Common myeloid progenitor, CD34-positive (primary cell): Measurements from ENCODE around the gene CD1E. TPM values are rescaled to one million over a fixed set of nuclear protein-coding genes. Genes with fewer than 3 reads are reported as not detected.

Experiments
- CTCF ChIA-PET: fragments of 350-600 bp; sonication (Branson Sonifier 250); formaldehyde crosslinking; loops from one replicate; lab custom pipeline; 2021; ENCODE audit warnings: antibody characterized with exemption; lab: Charles Lee
- POLR2A ChIA-PET: fragments of 350-600 bp; sonication (Branson Sonifier 250); formaldehyde crosslinking; loops from one replicate; lab custom pipeline; 2021; ENCODE audit warnings: antibody characterized with exemption; lab: Charles Lee
- DNase-seq, 3 donors: peaks; one replicate each; pipeline versions ENCODE4 v3.0.0 to v3.0.0-alpha.2; 2013
- H3K27ac ChIP-seq, 2 experiments: 1 replicate in 1 of 2; 2 replicates in 1 of 2; pipeline ENCODE4 v1.7.0; 2013; ENCODE audit warnings: inconsistent platforms in 2 of 2, low read length in 2 of 2, mild to moderate bottlenecking in 2 of 2, low read depth in 1 of 2, moderate library complexity in 1 of 2; ENCODE audit not compliant: severe bottlenecking in 2 of 2, insufficient read depth in 1 of 2, poor library complexity in 1 of 2
- H3K27me3 ChIP-seq, 5 experiments: replicated peaks in 2 of 5; 1 replicate in 3 of 5; 2 replicates in 2 of 5; pipeline versions ENCODE4 v1.6.1 to v1.7.0; 2013; ENCODE audit warnings: low read length in 4 of 5, mild to moderate bottlenecking in 2 of 5, moderate library complexity in 2 of 5, inconsistent platforms in 1 of 5; ENCODE audit not compliant: insufficient read depth in 5 of 5, control insufficient read depth in 4 of 5
- H3K36me3 ChIP-seq, 4 experiments: 1 replicate in 2 of 4; 2 replicates in 2 of 4; pipeline versions ENCODE4 v1.6.1 to v1.7.0; 2013; ENCODE audit warnings: low read length in 3 of 4, control low read depth in 1 of 4, mild to moderate bottlenecking in 1 of 4; ENCODE audit not compliant: control insufficient read depth in 4 of 4, insufficient read depth in 4 of 4
- H3K4me1 ChIP-seq, 4 experiments: 1 replicate in 3 of 4; 2 replicates in 1 of 4; pipeline versions ENCODE4 v1.6.1 to v1.7.1; 2013; ENCODE audit warnings: low read length in 3 of 4, mild to moderate bottlenecking in 3 of 4, control low read depth in 1 of 4, inconsistent platforms in 1 of 4, moderate library complexity in 1 of 4; ENCODE audit not compliant: control insufficient read depth in 4 of 4, insufficient read depth in 4 of 4; ENCODE audit errors: control extremely low read depth in 1 of 4
- H3K4me3 ChIP-seq, 7 experiments: 1 replicate in 4 of 7; 2 replicates in 3 of 7; pipeline versions ENCODE4 v1.5.1 to v1.7.0; 2013; ENCODE audit warnings: mild to moderate bottlenecking in 7 of 7, low read length in 6 of 7, moderate library complexity in 6 of 7, inconsistent platforms in 2 of 7, low read depth in 2 of 7, control low read depth in 1 of 7; ENCODE audit not compliant: insufficient read depth in 4 of 7, control insufficient read depth in 1 of 7; ENCODE audit errors: extremely low read depth in 1 of 7
- H3K9me3 ChIP-seq, 5 experiments: 1 replicate in 4 of 5; 2 replicates in 1 of 5; pipeline versions ENCODE4 v1.6.1 to v1.7.1; 2013; ENCODE audit warnings: low read length in 4 of 5, mild to moderate bottlenecking in 2 of 5, inconsistent platforms in 1 of 5, low read depth in 1 of 5, moderate library complexity in 1 of 5; ENCODE audit not compliant: control insufficient read depth in 4 of 5, insufficient read depth in 2 of 5; ENCODE audit errors: control extremely low read depth in 1 of 5
- WGBS: methylation state at CpG from one replicate; pipeline ENCODE4 v1.1.5; 2013; ENCODE audit not compliant: insufficient coverage; 5-methylcytosine and 5-hydroxymethylcytosine counted together
- polyA plus RNA-seq: library from polyadenylated mRNA; unstranded; fragments of 120-200 nt; gene quantifications from one replicate; pipeline ENCODE4 v1.2.1, GENCODE V29; 2013

Gene CD1E
- 0.04 TPM for polyA plus RNA-seq

DNA sequence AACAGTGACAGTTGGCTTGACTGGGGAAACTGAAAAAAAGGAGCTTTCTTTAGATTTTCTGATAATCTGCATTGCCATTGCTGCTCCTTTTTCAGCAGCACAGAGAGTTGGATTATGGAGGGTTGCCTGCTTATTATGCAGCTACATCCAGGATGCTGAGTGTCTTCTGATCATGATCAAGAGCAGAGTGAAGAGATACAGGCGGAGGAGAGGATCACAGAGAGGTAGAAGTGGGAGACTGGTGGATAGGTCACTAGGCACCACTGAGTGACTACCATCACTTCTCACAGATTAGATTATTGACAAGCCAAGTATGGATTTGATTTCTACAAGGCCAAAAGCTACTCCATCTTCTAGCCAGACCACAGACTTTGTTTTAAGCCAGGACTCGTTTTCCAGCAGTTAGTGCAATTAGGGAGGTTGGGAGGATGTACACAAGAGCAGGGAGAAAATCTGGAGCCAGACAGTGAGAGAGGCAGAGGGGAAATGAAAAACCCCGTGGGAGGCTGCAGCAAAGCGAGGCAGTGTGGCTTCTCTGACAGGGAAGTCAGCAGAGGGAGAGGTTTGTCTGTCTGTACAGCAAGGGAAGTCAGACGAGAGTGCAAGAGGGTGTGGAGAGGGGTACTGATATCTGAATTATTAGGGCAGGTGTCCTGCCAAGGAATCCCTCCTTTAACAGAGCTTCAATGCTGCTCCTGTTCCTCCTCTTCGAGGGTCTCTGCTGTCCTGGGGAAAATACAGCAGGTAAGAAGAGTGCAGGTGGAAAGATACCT lies at the start of gene CD1E:
TSS of gene CD1E (plus strand) at position 592 of the 773 bp plus-strand sequence. CDS start at position 687, 95 bp downstream.
- H3K4me3 ChIP-seq: no peak within 1 kb of the TSS
- H3K27ac ChIP-seq: no peak within 1 kb of the TSS
- no peaks in the 10 kb centered on the region for H3K36me3 ChIP-seq
- WGBS: 58% methylated on average over 4 of the region's 6 CpGs
- no peaks in the 10 kb centered on the region for H3K9me3 ChIP-seq
- H3K4me1 ChIP-seq: peaks cover 0 to 6% (median 1%) of the 10 kb centered on the region in 4 experiments
- ChIA-PET POLR2A (no interaction called here), CTCF (interaction anchor here (0.8 to 0.9 kb wide), 2 partner anchors 19 to 23 kb away, joined by 3 read pairs; no protein-coding TSS in a partner anchor)
- peaks cover 0 to 8% (median 0%) of the 10 kb centered on the region in 5 experiments for H3K27me3 ChIP-seq
- no peak for DNase-seq

DNA sequence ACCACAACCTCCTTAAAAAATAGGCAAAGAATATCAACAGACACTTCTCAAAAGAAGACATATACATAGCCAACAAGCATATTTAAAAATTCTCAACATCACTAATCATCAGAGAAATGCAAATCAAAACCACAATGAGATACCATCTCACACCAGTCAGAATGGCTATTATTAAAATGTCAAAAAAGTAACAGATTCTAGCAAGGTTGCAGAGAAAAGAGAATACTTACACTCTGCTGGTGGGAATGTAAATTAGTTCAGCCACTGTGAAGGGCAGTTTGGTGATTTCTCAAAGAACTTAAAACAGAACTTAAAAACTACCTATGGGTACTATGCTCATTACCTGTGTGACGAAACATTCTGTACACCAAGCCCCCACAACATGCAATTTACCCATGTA lies 43.1 kb upstream of the CD1E start:
- WGBS: no CpG with 5 or more reads among the region's 1 CpG
- Histone ChIP-seq H3K4me3 (no peak overlapping the region), H3K27ac (no peak overlapping the region), H3K4me1 (no peaks in the 10 kb centered on the region), H3K27me3 (no peaks in the 10 kb centered on the region), H3K36me3 (no peaks in the 10 kb centered on the region), H3K9me3 (peaks cover 0 to 5% (median 0%) of the 10 kb centered on the region in 5 experiments)
- DNase-seq: no peak
- POLR2A ChIA-PET: no interaction called here
- CTCF ChIA-PET: interaction anchor here (0.7 kb wide), 1 partner anchor 16 kb away, joined by 3 read pairs; no protein-coding TSS in a partner anchor

DNA sequence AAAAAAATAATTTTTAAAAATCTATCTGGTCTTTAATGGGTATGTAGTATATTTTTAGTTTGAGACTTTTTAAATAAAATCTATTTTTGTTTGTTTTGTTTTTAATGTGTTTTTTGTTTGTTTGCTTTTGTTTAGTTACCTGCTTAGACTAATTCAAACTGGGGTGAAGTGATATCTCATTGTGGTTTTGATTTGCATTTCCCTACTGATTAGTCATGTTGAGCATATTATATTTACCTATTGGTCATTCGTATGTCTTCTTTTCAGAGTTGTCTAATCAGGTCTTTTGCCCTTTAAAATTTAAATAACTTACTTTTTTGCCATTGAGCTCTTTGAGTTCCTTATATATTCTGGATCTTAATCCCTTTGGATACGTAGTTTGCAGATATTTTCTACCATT lies 42.6 kb upstream of the CD1E start:
- no CpG with 5 or more reads among the region's 2 CpGs for WGBS
- H3K27ac ChIP-seq: no peak overlapping the region

DNA sequence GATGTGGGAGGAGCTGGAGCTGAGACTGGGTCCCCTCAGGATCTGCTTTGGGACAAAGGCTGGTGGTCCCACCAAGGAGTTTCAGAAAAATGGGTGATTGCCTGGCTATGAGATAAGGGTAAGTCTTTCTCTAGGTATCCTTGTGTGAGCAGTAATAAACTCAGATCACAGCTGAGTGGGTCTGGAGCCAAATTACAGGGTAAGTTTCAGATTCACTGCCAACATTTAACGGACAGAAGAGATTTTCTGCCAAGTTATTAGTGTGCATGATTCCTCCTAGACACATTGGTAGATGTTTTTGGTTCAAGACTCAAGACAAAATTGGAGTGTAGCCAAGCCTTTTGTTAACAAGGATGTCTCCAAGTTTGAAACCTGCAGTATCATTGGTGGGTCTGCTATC lies 29.8 kb upstream of the CD1E start:
- DNase-seq: no peak
- Histone ChIP-seq H3K27me3 (peaks cover 0 to 3% (median 0%) of the 10 kb centered on the region in 5 experiments), H3K36me3 (no peaks in the 10 kb centered on the region), H3K4me3 (no peak overlapping the region), H3K27ac (no peak overlapping the region), H3K9me3 (peaks cover 0 to 4% (median 3%) of the 10 kb centered on the region in 5 experiments), H3K4me1 (no peaks in the 10 kb centered on the region)
- 91% methylated on average over 1 of the region's 1 CpG for WGBS
- ChIA-PET CTCF (interaction anchor here (1.8 kb wide), 1 partner anchor 120 kb away, joined by 8 read pairs; no protein-coding TSS in a partner anchor), POLR2A (no interaction called here)

More for the DNA sequence above, 42.6 kb upstream of the CD1E start:
- no peaks in the 10 kb centered on the region for H3K27me3 ChIP-seq
- H3K36me3 ChIP-seq: no peaks in the 10 kb centered on the region
- POLR2A ChIA-PET: no interaction called here
- CTCF ChIA-PET: interaction anchor here (0.7 kb wide), 1 partner anchor 15 kb away, joined by 3 read pairs; no protein-coding TSS in a partner anchor
- DNase-seq: no peak
- H3K4me3 ChIP-seq: no peak overlapping the region
- H3K4me1 ChIP-seq: no peaks in the 10 kb centered on the region
- peaks cover 0 to 6% (median 0%) of the 10 kb centered on the region in 5 experiments for H3K9me3 ChIP-seq

DNA sequence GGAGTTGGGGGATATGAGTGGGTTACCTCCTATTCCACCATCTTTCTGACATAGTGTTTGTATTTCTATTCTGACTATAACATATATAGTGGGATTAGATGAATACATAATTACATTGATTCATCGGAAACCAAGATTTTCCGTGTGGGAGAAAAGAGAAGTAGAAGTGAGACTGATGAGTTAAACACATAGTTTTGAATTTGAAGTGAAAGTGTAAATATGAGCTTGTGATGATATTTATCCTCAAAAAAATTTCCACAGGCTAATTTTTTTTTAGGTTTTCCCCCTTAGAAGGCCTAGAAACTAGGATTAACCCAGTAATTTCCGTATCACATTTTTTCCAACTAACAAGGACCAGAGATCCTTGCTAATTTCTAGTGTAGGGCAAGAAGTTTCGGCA lies 29.3 kb upstream of the CD1E start:
- Histone ChIP-seq H3K36me3 (no peaks in the 10 kb centered on the region), H3K4me1 (no peaks in the 10 kb centered on the region), H3K4me3 (no peak overlapping the region), H3K27ac (no peak overlapping the region), H3K9me3 (peaks cover 0 to 4% (median 3%) of the 10 kb centered on the region in 5 experiments), H3K27me3 (peaks cover 0 to 3% (median 0%) of the 10 kb centered on the region in 5 experiments)
- POLR2A ChIA-PET: no interaction called here
- 100% methylated on average over 1 of the region's 4 CpGs for WGBS
- CTCF ChIA-PET: interaction anchor here (1.1 to 1.8 kb wide), 2 partner anchors 24 to 120 kb away, joined by 3 to 8 read pairs; no protein-coding TSS in a partner anchor
- no peak for DNase-seq

DNA sequence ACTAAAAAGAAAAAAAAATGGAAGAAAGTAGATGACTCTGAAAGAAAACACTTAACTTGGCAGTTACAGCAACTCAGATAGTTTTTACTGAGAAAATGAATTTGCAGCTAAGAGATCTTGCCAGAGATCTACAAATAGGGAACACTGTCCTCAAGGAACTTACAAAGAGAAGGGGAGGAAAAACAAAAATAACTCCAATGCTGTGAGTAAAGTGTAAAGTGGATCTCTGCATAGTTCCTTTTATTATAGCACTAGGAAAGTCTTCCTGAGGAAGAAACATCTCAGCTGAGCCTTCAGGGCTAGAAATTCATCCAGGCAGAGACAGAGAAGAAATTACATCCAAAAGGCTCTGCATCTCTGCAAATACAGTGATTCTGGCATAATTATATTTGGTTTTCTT lies 26.2 kb upstream of the CD1E start:
- ChIA-PET CTCF (no interaction called here), POLR2A (no interaction called here)
- peaks cover 0 to 4% (median 3%) of the 10 kb centered on the region in 5 experiments for H3K9me3 ChIP-seq
- no peak for DNase-seq
- no peaks in the 10 kb centered on the region for H3K4me1 ChIP-seq
- no peaks in the 10 kb centered on the region for H3K36me3 ChIP-seq
- H3K27ac ChIP-seq: no peak overlapping the region
- peaks cover 0 to 11% (median 6%) of the 10 kb centered on the region in 5 experiments for H3K27me3 ChIP-seq
- no peak overlapping the region for H3K4me3 ChIP-seq

DNA sequence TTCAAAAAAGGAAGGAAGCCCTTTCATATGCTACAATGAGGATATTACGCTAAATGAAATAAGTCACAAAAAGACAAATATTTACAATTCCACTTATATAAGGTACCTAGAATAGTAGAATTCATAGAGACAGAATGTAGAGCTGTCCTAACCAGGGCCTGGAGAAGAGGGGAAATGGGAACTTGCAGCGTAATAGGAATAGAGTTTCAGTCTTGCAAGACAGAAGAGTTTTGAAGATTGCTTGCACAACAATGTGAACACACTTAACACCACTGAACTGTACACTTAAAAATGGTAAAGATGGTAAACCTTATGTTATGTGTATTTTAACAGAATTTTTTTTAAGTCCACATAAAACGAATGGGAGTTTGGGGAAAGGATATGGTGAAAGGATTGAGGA lies 25.3 kb upstream of the CD1E start:
- DNase-seq: no peak
- peaks cover 0 to 1% (median 0%) of the 10 kb centered on the region in 5 experiments for H3K9me3 ChIP-seq
- H3K4me1 ChIP-seq: no peaks in the 10 kb centered on the region
- H3K27me3 ChIP-seq: peaks cover 0 to 13% (median 6%) of the 10 kb centered on the region in 5 experiments
- no peak overlapping the region for H3K4me3 ChIP-seq
- CTCF ChIA-PET: interaction anchor here (1.4 to 4.2 kb wide), 2 partner anchors 41 to 124 kb away, joined by 3 to 61 read pairs; no protein-coding TSS in a partner anchor
- no CpG with 5 or more reads among the region's 3 CpGs for WGBS
- POLR2A ChIA-PET: interaction anchor here (0.6 kb wide), 1 partner anchor 44 kb away, joined by 7 read pairs; no protein-coding TSS in a partner anchor
- no peaks in the 10 kb centered on the region for H3K36me3 ChIP-seq
- no peak overlapping the region for H3K27ac ChIP-seq
